K562 (cell line): ENCODE data around the gene MVP. TPM values are rescaled to one million over a fixed set of nuclear protein-coding genes. Genes with fewer than 3 reads are reported as not detected.

ENCODE experiments used
- ATF7 ChIP-seq: fragments of 450-650 bp; IDR thresholded peaks from 2 replicates; pipeline ENCODE4 v1.7.1; 2014; ENCODE audit warnings: mild to moderate bottlenecking, moderate library complexity
- CBX1 ChIP-seq: sonication (generic); IDR thresholded peaks from 2 replicates; pipeline ENCODE4 v1.6.1; 2016; ENCODE audit warnings: antibody characterized with exemption, low read depth, mild to moderate bottlenecking
- CREM ChIP-seq: IDR thresholded peaks from 2 replicates; pipeline ENCODE4 v1.6.1; 2014; ENCODE audit warnings: antibody characterized with exemption, low read depth
- CTBP1 ChIP-seq: fragments of 450-650 bp; IDR thresholded peaks from 2 replicates; pipeline ENCODE4 v1.6.1; 2016; ENCODE audit warnings: borderline replicate concordance
- FOXK1 ChIP-seq: sonication (generic); formaldehyde crosslinking; IDR thresholded peaks from 2 replicates; pipeline ENCODE4 v1.8.0; 2022; ENCODE audit warnings: missing genetic modification reagents, mild to moderate bottlenecking, borderline replicate concordance
- HNRNPUL1 ChIP-seq: fragments of 200-400 bp; formaldehyde crosslinking; IDR thresholded peaks from 2 replicates; pipeline ENCODE4 v1.6.1; 2017; ENCODE audit warnings: low read length
- LCOR ChIP-seq: sonication (generic); formaldehyde crosslinking; IDR thresholded peaks from 2 replicates; pipeline ENCODE4 v1.8.0; 2022; ENCODE audit warnings: mild to moderate bottlenecking, missing genetic modification reagents
- MYC ChIP-seq, 2 experiments: fragments of 250-450 bp in 1 of 2; sonication (Bioruptor Pico) in 1 of 2; IDR thresholded peaks; 2 replicates each; pipeline versions ENCODE4 v1.5.1 to v1.6.1; 2012 to 2021; ENCODE audit warnings: low read depth in 2 of 2, borderline replicate concordance in 1 of 2, improper control_type of control experiment in 1 of 2, low read length in 1 of 2, mild to moderate bottlenecking in 1 of 2, moderate library complexity in 1 of 2
- PHB ChIP-seq: fragments of 250-450 bp; sonication (Bioruptor Pico); IDR thresholded peaks from 2 replicates; pipeline ENCODE4 v1.5.0; 2021
- PHF20 ChIP-seq: fragments of 450-650 bp; IDR thresholded peaks from 2 replicates; pipeline ENCODE4 v1.6.1; 2018; ENCODE audit not compliant: partially characterized antibody
- PHF8 ChIP-seq: fragments of 200-600 bp; sonication (generic); IDR thresholded peaks from 2 replicates; pipeline ENCODE4 v1.6.1; 2012; ENCODE audit warnings: mixed run types, mild to moderate bottlenecking, inconsistent platforms, low read length, moderate library complexity, borderline replicate concordance
- POLR2G ChIP-seq: fragments of 200-400 bp; formaldehyde crosslinking; IDR thresholded peaks from 2 replicates; pipeline ENCODE4 v1.6.1; 2017; ENCODE audit warnings: low read depth, mild to moderate bottlenecking, antibody characterized with exemption, low read length, moderate library complexity
- PTTG1 ChIP-seq: fragments of 450-650 bp; IDR thresholded peaks from 2 replicates; pipeline ENCODE4 v1.6.1; 2016; ENCODE audit warnings: low read depth, mild to moderate bottlenecking, missing genetic modification characterization, missing compliant biosample characterization
- TBL1XR1 ChIP-seq, 2 experiments: IDR thresholded peaks; 2 replicates each; pipeline ENCODE4 v1.6.1; 2012; ENCODE audit warnings: improper control_type of control experiment in 2 of 2, low read length in 2 of 2, mild to moderate bottlenecking in 1 of 2
- ZFPM2 ChIP-seq: fragments of 250-450 bp; sonication (Bioruptor Pico); IDR thresholded peaks from 2 replicates; pipeline ENCODE4 v1.5.1; 2022; ENCODE audit warnings: mild to moderate bottlenecking
- ZNF408 ChIP-seq: fragments of 250-450 bp; sonication (Bioruptor Pico); IDR thresholded peaks from 2 replicates; pipeline ENCODE4 v1.4.0; 2020; ENCODE audit warnings: low read depth, mild to moderate bottlenecking, moderate library complexity
- polyA plus RNA-seq, 8 experiments: library from polyadenylated mRNA; depleted of rRNA in 4 of 8; stranded (reverse) in 5 of 8; unstranded in 3 of 8; fragments of >200 nt; fragmentation: Nextera tagmentation in 2 of 8; fragmentation: Illumina TruSeq in 1 of 8; extraction: Ambion mirVana in 2 of 8; extraction: Trizol in 1 of 8; gene quantifications; 2 replicates each; pipeline versions ENCODE4 v1.2.1 to v1.2.3, GENCODE V29; 2011 to 2014; ENCODE audit warnings: inconsistent platforms in 1 of 8, missing spikeins in 1 of 8
- total RNA-seq, 7 experiments: library from RNA; depleted of rRNA in 6 of 7; stranded (reverse); fragments of >200 nt in 6 of 7; fragmentation: Illumina TruSeq in 2 of 7; extraction: Trizol in 2 of 7; gene quantifications; 2 replicates each; pipeline versions ENCODE4 v1.2.1 to v1.2.3, GENCODE V29; 2011 to 2021; ENCODE audit warnings: low replicate concordance in 1 of 7
- TF ChIP-seq, protein P1 (sequence below): fragments of 250-450 bp; sonication (Bioruptor Pico); IDR thresholded peaks from 2 replicates; pipeline ENCODE4 v1.4.0; 2020
- TF ChIP-seq, protein P2 (sequence below), 2 experiments: fragments of 450-650 bp in 1 of 2; IDR thresholded peaks; 2 replicates each; pipeline ENCODE4 v1.6.1; 2011 to 2017; ENCODE audit warnings: low read depth in 2 of 2, antibody characterized with exemption in 1 of 2, borderline replicate concordance in 1 of 2, low read length in 1 of 2, mild to moderate bottlenecking in 1 of 2, mixed read lengths in 1 of 2; ENCODE audit not compliant: control insufficient read depth in 1 of 2

The MVP gene
- total and polyA plus RNA-seq, 9 of the 15 experiments (the other 6 are each of a cell fraction or from before 2014, with no cell fraction given) = 0.39 to 1.9 (median 0.76) TPM; not detected in 2

DNA sequence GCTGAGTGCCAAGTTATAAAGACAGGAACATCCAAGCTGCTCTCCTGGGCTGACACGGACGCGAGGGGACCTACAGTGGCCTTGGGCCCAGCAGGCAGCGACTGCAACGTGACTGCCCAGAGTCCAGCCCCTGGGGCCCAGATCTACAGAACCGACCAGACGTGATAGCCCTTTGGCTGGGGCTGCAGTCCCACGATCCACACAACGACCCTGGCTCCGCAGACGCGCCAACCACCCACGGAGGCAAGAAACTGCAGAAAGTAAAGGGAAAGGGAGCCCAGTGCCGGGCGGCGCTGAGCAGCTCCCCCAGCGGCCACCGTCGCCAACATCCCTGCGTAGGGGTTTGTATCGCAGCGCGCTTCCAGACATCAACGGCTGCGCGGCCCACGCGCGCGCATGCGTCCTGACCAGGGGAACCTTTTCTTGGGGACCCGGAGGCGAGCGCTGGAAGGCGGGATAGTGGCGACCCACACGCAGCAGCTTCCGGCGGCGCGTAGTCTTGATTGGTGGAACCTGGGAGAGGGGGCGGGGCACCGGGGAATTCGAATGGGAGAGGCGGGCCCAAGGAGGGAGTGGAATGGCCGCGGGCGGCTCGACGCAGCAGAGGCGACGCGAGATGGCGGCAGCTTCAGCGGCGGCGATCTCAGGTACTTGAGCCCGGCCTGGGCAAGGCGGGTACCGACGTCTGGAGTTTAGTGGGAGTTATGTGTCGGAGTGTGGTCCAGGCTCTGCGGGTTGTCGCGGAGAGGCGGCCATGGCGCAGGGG, 29.9 kb upstream of the MVP start, which contains the start of gene KIF22 (continued):
- TF ChIP-seq CBX1 (0 out of 2 replicates have a peak, but pooled peaks have one; percentile 70), ATF7 (peak; percentile 85), PTTG1 (tag) (no peak), HNRNPUL1 (no peak), FOXK1 (CRISPR knock-in tag) (peak; percentile 86), PHF20 (peak; percentile 52), MYC (IDR thresholded peaks at IDR 0.05; ENCODE audit: low read depth, low read length) (peak; percentile 62), MYC (CRISPR knock-in tag; IDR thresholded peaks at IDR 0.05; ENCODE audit: borderline replicate concordance, low read depth) (peak; percentile 26; the same call in 1 of the 2 replicates), POLR2G (peak; percentile 99), PHB (no peak), ZFPM2 (0 out of 2 replicates have a peak, but pooled peaks have one; percentile 78), CREM (peak; percentile 82), CTBP1 (peak; percentile 96), ZNF408 (CRISPR knock-in tag) (no peak), TBL1XR1 (IDR thresholded peaks at IDR 0.05; ENCODE audit: low read length in 2 of 2) (0 out of 4 replicates have a peak, but pooled peaks have one; percentile 6 to 51), LCOR (CRISPR knock-in tag) (peak; percentile 86), PHF8 (peak; percentile 94)
- TF ChIP-seq, protein P1, sequence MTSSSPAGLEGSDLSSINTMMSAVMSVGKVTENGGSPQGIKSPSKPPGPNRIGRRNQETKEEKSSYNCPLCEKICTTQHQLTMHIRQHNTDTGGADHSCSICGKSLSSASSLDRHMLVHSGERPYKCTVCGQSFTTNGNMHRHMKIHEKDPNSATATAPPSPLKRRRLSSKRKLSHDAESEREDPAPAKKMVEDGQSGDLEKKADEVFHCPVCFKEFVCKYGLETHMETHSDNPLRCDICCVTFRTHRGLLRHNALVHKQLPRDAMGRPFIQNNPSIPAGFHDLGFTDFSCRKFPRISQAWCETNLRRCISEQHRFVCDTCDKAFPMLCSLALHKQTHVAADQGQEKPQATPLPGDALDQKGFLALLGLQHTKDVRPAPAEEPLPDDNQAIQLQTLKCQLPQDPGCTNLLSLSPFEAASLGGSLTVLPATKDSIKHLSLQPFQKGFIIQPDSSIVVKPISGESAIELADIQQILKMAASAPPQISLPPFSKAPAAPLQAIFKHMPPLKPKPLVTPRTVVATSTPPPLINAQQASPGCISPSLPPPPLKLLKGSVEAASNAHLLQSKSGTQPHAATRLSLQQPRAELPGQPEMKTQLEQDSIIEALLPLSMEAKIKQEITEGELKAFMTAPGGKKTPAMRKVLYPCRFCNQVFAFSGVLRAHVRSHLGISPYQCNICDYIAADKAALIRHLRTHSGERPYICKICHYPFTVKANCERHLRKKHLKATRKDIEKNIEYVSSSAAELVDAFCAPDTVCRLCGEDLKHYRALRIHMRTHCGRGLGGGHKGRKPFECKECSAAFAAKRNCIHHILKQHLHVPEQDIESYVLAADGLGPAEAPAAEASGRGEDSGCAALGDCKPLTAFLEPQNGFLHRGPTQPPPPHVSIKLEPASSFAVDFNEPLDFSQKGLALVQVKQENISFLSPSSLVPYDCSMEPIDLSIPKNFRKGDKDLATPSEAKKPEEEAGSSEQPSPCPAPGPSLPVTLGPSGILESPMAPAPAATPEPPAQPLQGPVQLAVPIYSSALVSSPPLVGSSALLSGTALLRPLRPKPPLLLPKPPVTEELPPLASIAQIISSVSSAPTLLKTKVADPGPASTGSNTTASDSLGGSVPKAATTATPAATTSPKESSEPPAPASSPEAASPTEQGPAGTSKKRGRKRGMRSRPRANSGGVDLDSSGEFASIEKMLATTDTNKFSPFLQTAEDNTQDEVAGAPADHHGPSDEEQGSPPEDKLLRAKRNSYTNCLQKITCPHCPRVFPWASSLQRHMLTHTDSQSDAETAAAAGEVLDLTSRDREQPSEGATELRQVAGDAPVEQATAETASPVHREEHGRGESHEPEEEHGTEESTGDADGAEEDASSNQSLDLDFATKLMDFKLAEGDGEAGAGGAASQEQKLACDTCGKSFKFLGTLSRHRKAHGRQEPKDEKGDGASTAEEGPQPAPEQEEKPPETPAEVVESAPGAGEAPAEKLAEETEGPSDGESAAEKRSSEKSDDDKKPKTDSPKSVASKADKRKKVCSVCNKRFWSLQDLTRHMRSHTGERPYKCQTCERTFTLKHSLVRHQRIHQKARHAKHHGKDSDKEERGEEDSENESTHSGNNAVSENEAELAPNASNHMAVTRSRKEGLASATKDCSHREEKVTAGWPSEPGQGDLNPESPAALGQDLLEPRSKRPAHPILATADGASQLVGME (CRISPR knock-in tag) = peak; percentile 84; the same call in 1 of the 2 replicates
- TF ChIP-seq, protein P2, sequence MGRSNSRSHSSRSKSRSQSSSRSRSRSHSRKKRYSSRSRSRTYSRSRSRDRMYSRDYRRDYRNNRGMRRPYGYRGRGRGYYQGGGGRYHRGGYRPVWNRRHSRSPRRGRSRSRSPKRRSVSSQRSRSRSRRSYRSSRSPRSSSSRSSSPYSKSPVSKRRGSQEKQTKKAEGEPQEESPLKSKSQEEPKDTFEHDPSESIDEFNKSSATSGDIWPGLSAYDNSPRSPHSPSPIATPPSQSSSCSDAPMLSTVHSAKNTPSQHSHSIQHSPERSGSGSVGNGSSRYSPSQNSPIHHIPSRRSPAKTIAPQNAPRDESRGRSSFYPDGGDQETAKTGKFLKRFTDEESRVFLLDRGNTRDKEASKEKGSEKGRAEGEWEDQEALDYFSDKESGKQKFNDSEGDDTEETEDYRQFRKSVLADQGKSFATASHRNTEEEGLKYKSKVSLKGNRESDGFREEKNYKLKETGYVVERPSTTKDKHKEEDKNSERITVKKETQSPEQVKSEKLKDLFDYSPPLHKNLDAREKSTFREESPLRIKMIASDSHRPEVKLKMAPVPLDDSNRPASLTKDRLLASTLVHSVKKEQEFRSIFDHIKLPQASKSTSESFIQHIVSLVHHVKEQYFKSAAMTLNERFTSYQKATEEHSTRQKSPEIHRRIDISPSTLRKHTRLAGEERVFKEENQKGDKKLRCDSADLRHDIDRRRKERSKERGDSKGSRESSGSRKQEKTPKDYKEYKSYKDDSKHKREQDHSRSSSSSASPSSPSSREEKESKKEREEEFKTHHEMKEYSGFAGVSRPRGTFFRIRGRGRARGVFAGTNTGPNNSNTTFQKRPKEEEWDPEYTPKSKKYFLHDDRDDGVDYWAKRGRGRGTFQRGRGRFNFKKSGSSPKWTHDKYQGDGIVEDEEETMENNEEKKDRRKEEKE (IDR thresholded peaks at IDR 0.05; ENCODE audit: borderline replicate concordance in 1 of 2, control insufficient read depth in 1 of 2, low read depth in 2 of 2, low read length in 1 of 2) = peak in 1 of 2 experiments; percentile 95; a peak in 2 of 4 replicates
